Stimulated activated CD8-positive, alpha-beta memory T cell treated with anti-CD3 and anti-CD28 coated beads, Interleukin-12 subunit alpha, Interleukin-12 subunit beta, amount 100 ng/mL, for 24 hours (primary cell): Measurements from ENCODE around the gene MARK2.

Source experiments
- DNase-seq: peaks from one replicate; pipeline ENCODE4 v3.0.0-alpha.2; 2020; ENCODE audit errors: extremely low read depth

MARK2 gene

GRCh38 chr11:63929616-63930015 lies 90.7 kb downstream of the MARK2 start:
- DNase-seq: no peak

- DNase-seq: no peak
These were observed 92.1 kb downstream of the MARK2 start for GRCh38 chr11:63931045-63931444.

- no peak for DNase-seq
These were observed 93.0 kb downstream of the MARK2 start for GRCh38 chr11:63931876-63932275.

- DNase-seq: no peak
These were observed 94.5 kb downstream of the MARK2 start for GRCh38 chr11:63933459-63933858.

- DNase-seq: no peak
These were observed 99.0 kb downstream of the MARK2 start for GRCh38 chr11:63937713-63938478.

- peak; percentile 91 for DNase-seq
These were observed 99.8 kb downstream of the MARK2 start, which contains the start of gene NAA40 for GRCh38 chr11:63938479-63939396. Gene NAA40 (plus strand): TSS chr11:63939002. CDS start chr11:63939097, 95 bp downstream.

GRCh38 chr11:63939397-63939891 lies 100.5 kb downstream of the MARK2 start:
- DNase-seq: no peak

GRCh38 chr11:63940786-63941185 lies 101.9 kb downstream of the MARK2 start:
- DNase-seq: no peak

- no peak for DNase-seq
These were observed 103.0 kb downstream of the MARK2 start for GRCh38 chr11:63941901-63942300.

- no peak for DNase-seq
These were observed 103.9 kb downstream of the MARK2 start for GRCh38 chr11:63942803-63943202.

GRCh38 chr11:63944987-63945386 lies 106.1 kb downstream of the MARK2 start:
- DNase-seq: no peak

GRCh38 chr11:63945477-63946163 lies 106.7 kb downstream of the MARK2 start:
- no peak for DNase-seq

- no peak for DNase-seq
These were observed 113.0 kb downstream of the MARK2 start for GRCh38 chr11:63951779-63952536.

GRCh38 chr11:63952570-63952969 lies 113.7 kb downstream of the MARK2 start:
- DNase-seq: no peak

- DNase-seq: no peak
These were observed 119.1 kb downstream of the MARK2 start for GRCh38 chr11:63958008-63958407.
